GM08714 (cell line): ENCODE measurements around the gene LDLRAD2.
"Not testable (repeated sequence)": the region's sequence is repeated elsewhere in the genome, so short reads cannot be mapped to it uniquely, and the experiment has no call there.

Experiments
- H3K4me3 ChIP-seq: fragments of 200-500 bp; sonication (Bioruptor generic); 2 replicates; pipeline ENCODE4 v1.5.1; 2014; ENCODE audit warnings: mild to moderate bottlenecking, low read length, inconsistent platforms
- ZNF274 ChIP-seq: IDR thresholded peaks from 2 replicates; pipeline ENCODE4 v1.6.1; 2012; ENCODE audit warnings: mild to moderate bottlenecking, low read depth, low read length

Gene LDLRAD2

GRCh38 chr1:21824926-21825325 lies 12.9 kb downstream of the LDLRAD2 start:
- TF ChIP-seq ZNF274: no peak
- H3K4me3 ChIP-seq: no peak overlapping the region

DNA sequence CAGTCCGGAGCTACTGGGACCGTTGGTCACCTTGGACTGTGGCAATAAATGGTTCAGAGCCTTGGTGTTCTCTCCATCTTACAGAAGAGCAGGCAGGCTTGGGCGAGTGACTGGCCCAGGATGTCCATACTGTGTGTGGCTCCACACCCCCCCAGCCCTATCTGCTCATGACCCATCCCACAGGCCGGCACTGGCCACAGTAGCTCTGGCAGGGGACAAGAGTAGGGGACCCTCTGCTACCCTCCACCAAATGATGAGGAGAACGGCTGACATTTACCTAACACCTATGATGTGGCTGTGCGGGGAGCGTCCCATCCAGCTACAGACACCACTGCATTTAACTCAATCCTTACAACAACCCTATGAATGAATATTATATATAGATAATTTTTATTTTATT lies 13.3 kb downstream of the LDLRAD2 start:
- no peak overlapping the region for H3K4me3 ChIP-seq
- TF ChIP-seq ZNF274: no peak

DNA sequence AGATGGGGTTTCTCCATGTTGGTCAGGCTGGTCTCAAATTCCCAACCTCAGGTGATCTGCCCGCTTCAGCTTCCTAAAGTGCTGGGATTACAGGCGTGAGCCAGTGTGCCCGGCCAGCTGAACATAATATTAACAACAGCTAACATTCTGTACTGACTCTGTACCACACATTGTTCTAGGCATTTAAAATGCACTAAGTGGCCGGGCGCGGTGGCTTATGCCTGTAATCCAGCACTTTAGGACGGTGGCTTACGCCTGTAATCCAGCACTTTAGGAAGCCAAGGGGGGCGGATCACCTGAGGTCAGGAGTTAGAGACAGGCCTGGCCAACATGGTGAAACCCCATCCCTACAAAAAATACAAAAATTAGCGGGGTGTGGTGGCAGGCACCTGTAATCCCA lies 14.6 kb downstream of the LDLRAD2 start:
- not testable (repeated sequence) for H3K4me3 ChIP-seq

GRCh38 chr1:21827141-21827679 lies 15.1 kb downstream of the LDLRAD2 start:
- H3K4me3 ChIP-seq: no peak overlapping the region
- TF ChIP-seq ZNF274: no peak

- H3K4me3 ChIP-seq: no peak overlapping the region
- no peak for TF ChIP-seq ZNF274
Observed at GRCh38 chr1:21828075-21828474, 16.0 kb downstream of the LDLRAD2 start.

DNA sequence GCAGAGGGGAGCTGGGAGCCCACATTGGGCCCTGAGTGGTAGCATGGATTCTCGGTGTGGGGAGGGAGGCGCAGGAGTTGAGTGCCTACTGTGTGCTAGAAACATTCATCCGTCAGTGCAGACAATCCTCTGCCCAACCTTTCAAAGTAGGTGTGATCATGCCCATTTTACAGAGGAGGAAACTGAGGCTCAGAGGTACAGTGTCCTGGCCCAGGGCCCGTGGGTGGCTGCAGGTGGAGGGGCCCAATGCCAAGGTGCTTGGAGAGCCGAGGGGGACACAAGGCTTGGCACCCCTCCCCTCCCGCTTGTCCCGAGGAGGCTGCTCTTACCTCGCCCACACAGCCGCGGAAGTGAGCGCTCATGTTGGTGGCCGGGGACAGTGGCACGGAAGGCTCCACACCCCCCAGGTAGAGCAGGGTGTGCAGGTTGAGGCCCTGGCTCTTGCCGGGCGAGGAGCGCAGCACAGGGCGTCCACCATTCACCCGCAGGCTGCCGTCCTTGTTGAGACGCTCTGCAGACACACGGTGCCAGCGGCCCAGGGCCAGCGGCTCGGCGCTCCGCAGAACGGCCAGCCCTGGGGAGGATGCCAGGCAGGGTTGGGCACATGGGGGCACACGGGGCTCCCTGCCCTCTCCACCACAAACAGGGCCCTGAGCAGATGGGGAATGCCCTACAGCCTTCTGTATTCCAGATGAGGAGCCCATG lies 16.6 kb downstream of the LDLRAD2 start:
- H3K4me3 ChIP-seq: no peak overlapping the region
- TF ChIP-seq ZNF274: no peak

DNA sequence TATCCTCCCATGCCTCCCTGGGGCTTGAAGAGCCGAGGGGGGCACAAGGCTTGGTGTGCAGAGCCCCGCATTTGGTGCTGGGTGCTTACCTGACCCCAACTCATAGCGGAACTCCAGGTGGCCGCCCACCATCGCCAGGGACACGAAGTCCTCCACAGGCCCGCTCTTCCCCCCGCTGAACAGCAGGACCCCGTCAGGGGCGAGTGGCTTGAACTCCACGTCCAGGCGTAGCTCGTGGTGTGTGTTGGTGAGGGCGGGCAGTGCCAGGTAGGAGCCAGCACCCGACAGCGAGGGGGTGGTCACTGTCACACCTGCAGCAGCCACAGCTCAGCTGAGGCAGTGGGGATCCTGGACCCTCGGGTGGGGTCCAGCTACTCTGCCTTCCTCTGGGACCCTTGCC lies 17.2 kb downstream of the LDLRAD2 start:
- no peak for TF ChIP-seq ZNF274
- H3K4me3 ChIP-seq: no peak overlapping the region

- TF ChIP-seq ZNF274: no peak
Observed at GRCh38 chr1:21830792-21831453, 18.9 kb downstream of the LDLRAD2 start.

GRCh38 chr1:21831454-21831970 lies 19.4 kb downstream of the LDLRAD2 start:
- no peak for TF ChIP-seq ZNF274
- H3K4me3 ChIP-seq: no peak overlapping the region

More at GRCh38 chr1:21830792-21831453, 18.9 kb downstream of the LDLRAD2 start:
- H3K4me3 ChIP-seq: no peak overlapping the region

DNA sequence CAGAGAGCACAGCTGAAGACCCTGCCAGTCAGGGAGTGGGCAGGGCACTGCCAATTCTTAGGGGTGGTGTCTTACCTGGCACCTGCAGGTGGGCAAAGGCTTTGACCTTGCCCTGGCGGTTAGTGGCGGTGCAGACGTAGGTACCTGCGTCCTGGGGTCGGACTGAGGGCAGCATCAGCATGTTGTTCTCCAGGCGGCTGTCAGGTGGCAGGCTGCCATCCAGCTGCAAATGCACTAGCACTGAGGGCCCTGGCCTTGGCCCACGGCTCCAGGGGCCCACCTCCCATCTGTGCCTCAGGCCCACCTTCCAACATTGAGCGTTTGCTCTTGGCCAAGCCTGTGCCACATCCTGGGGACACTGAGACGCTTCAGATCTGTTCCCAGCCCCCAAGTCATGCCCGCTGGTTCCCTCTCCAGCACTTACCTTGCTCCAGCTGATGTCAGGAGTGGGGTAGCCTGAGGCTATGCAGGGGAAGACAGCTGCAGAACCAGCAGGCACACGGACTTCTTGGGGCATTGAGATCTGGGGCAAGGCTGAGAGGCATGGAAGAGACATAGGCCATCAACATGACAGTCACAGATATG lies 21.4 kb downstream of the LDLRAD2 start:
- no peak for TF ChIP-seq ZNF274

DNA sequence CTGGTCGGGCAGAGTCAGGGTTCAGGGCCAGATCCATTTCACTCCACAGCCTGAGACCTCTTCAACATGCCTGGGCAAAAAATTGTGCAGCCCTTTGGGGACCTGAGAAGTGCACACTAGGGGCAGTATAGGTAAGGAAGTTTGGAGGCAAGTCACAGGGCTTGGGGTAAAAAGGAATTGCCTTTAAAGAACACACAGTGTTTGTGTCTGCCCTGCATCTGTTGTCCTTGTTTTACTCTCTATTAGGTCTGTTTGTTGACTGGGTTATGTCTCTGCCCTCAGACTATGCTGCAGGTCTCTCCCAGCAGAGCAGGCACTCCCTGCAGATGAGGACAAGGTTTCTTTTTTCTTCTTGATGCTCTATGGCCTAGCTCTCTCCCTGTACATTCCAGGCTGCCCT lies 22.0 kb downstream of the LDLRAD2 start:
- no peak overlapping the region for H3K4me3 ChIP-seq
- TF ChIP-seq ZNF274: no peak

More for the DNA sequence above, 21.4 kb downstream of the LDLRAD2 start:
- no peak overlapping the region for H3K4me3 ChIP-seq

DNA sequence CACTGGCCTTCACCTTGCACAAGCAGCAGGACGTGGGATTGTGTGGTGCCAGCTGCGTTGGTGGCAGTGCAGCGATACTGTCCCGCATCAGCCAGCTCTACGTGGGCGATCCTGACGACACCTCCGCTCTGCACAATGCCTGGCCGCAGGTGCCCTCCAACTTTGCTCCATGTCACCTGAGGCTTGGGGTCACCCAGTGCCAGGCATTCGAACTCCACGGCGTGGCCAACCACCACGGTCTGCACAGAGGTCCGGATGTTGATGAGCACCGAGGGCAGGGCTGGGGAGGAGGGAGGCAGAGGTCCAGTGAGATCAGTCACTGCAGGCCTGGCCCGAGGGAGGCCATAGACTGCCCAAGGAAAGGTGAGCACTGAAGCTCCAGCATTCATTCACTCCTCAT lies 22.6 kb downstream of the LDLRAD2 start:
- no peak overlapping the region for H3K4me3 ChIP-seq

DNA sequence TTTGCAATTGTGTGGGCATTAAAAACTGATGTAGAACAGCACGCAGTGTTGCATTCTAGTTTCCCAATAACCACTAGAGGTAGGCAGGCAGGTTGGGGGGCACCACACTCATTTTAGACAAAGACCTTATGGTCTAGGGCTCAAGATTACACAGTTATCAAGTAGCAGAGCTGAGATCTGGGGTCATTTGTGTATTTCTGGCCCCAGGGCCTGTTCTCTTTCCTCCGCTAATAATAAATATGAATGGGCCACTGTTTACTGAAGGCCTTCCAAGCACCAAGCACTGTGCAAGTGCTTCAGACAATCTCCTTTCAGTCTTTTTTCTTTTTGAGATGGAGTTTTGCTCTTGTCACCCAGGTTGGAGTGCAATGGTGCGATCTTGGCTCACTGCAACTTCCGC lies 23.9 kb downstream of the LDLRAD2 start:
- H3K4me3 ChIP-seq: no peak overlapping the region
- no peak for TF ChIP-seq ZNF274

More for the DNA sequence above, 22.6 kb downstream of the LDLRAD2 start:
- no peak for TF ChIP-seq ZNF274

GRCh38 chr1:21836729-21837128 lies 24.7 kb downstream of the LDLRAD2 start:
- TF ChIP-seq ZNF274: no peak
- no peak overlapping the region for H3K4me3 ChIP-seq

DNA sequence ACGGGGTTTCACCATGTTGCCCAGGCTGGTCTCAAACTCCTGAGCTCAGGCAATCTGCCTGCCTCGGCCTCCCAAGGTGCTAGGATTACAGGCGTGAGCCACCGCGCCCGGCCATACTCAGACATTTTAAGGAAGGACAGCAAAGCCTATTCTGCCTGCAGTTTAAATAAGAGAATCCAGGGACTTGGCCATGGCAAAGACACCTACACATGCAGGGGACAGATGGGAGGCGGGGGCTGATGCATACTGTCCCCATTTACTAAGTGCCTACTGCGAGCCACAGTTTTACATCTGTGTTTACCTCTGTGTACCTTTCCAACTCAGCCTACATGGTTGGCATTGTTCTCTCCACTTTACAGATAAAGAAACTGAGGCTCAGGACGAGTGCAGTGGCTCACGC lies 25.4 kb downstream of the LDLRAD2 start:
- H3K4me3 ChIP-seq: no peak overlapping the region
- no peak for TF ChIP-seq ZNF274
